T-cell (primary cell): ENCODE data around the gene TTLL11. TPM values are rescaled to one million over a fixed set of nuclear protein-coding genes. Genes with fewer than 3 reads are reported as not detected.

Experiments
- ATAC-seq, 4 experiments: fragments of 200-7000 bp in 3 of 4; fragments of 150-1000 bp in 1 of 4; cut with Tn5 transposase; replicated peaks in 1 of 4; 1 replicate in 3 of 4; 2 replicates in 1 of 4; pipeline ENCODE4 v1.10.0; 2021; ENCODE audit warnings: moderate library complexity in 3 of 4, mild to moderate bottlenecking in 2 of 4, moderate number of reproducible peaks in 1 of 4
- CTCF ChIA-PET, 2 donors: fragments of 300-600 bp; sonication (Branson Sonifier 250); formaldehyde crosslinking; loops; one replicate each; lab custom pipeline; 2022; ENCODE audit warnings: antibody characterized with exemption in 2 of 2; lab: Charles Lee
- POLR2A ChIA-PET, 2 donors: fragments of 300-600 bp; sonication (Branson Sonifier 250); formaldehyde crosslinking; loops; one replicate each; lab custom pipeline; 2022; ENCODE audit warnings: antibody characterized with exemption in 2 of 2; lab: Charles Lee
- DNase-seq, 35 experiments: peaks; one replicate each; pipeline versions ENCODE4 v3.0.0 to v3.0.0-alpha.2; 2013 to 2023
- H3K27ac ChIP-seq: one replicate; pipeline ENCODE4 v1.5.1; 2013; ENCODE audit warnings: low read length
- H3K27me3 ChIP-seq, 2 experiments: replicated peaks in 1 of 2; 1 replicate in 1 of 2; 2 replicates in 1 of 2; pipeline versions ENCODE4 v1.6.1 to v1.7.0; 2013; ENCODE audit warnings: low read length in 1 of 2, mixed read lengths in 1 of 2; ENCODE audit not compliant: control insufficient read depth in 2 of 2, insufficient read depth in 2 of 2; ENCODE audit errors: extremely low read depth in 1 of 2
- H3K36me3 ChIP-seq, 2 donors: 1 replicate in 1 of 2; 2 replicates in 1 of 2; pipeline versions ENCODE4 v1.6.1 to v1.7.0; 2013; ENCODE audit warnings: low read length in 1 of 2; ENCODE audit not compliant: control insufficient read depth in 2 of 2, insufficient read depth in 1 of 2; ENCODE audit errors: extremely low read depth in 1 of 2
- H3K4me1 ChIP-seq, 2 experiments: 1 replicate in 1 of 2; 2 replicates in 1 of 2; pipeline versions ENCODE4 v1.6.1 to v1.7.0; 2013; ENCODE audit warnings: low read length in 2 of 2, mixed read lengths in 1 of 2; ENCODE audit not compliant: insufficient read depth in 2 of 2, control insufficient read depth in 1 of 2; ENCODE audit errors: extremely low read depth in 1 of 2
- H3K4me3 ChIP-seq, 2 donors: 1 replicate in 1 of 2; 2 replicates in 1 of 2; pipeline versions ENCODE4 v1.5.1 to v1.7.0; 2013; ENCODE audit warnings: mild to moderate bottlenecking in 2 of 2, low read length in 1 of 2, moderate library complexity in 1 of 2; ENCODE audit not compliant: control insufficient read depth in 1 of 2; ENCODE audit errors: extremely low read depth in 1 of 2
- H3K9me3 ChIP-seq: 2 replicates; pipeline ENCODE4 v1.7.0; 2013
- H3K27ac Mint-ChIP-seq, 2 donors: one replicate each; pipeline ENCODE4 v1.8.0; 2020 to 2021; ENCODE audit warnings: mild to moderate bottlenecking in 2 of 2, mixed read lengths in 2 of 2
- H3K27me3 Mint-ChIP-seq, 2 donors: one replicate each; pipeline ENCODE4 v1.8.0; 2021 to 2022; ENCODE audit warnings: mixed read lengths in 2 of 2
- H3K36me3 Mint-ChIP-seq: one replicate; pipeline ENCODE4 v1.8.0; 2021; ENCODE audit warnings: mixed read lengths
- H3K4me1 Mint-ChIP-seq, 3 donors: one replicate each; pipeline ENCODE4 v1.8.0; 2020 to 2022; ENCODE audit warnings: mixed read lengths in 3 of 3, mild to moderate bottlenecking in 1 of 3
- H3K4me3 Mint-ChIP-seq, 3 donors: one replicate each; pipeline ENCODE4 v1.8.0; 2020 to 2022; ENCODE audit warnings: mild to moderate bottlenecking in 3 of 3, mixed read lengths in 3 of 3, moderate library complexity in 3 of 3
- H3K9me3 Mint-ChIP-seq, 3 donors: one replicate each; pipeline ENCODE4 v1.8.0; 2020 to 2022; ENCODE audit warnings: mixed read lengths in 3 of 3
- WGBS: methylation state at CpG from one replicate; pipeline ENCODE4 v1.1.5; 2013; ENCODE audit warnings: missing lambda C conversion rate; ENCODE audit not compliant: insufficient coverage; 5-methylcytosine and 5-hydroxymethylcytosine counted together
- total RNA-seq, 35 experiments: library from RNA in 6 of 35; stranded (reverse) in 6 of 35; fragments of 120-200 nt in 1 of 35; gene quantifications; one replicate each; pipeline versions ENCODE4 v1.2.1 to v1.2.4 and lab custom pipeline; 2013 to 2026

The TTLL11 gene
- total RNA-seq, 5 donors from 2014 or later (not counting 1 experiment from before 2014, with no cell fraction given) = 3.4 to 4.8 (median 4.6) TPM

DNA sequence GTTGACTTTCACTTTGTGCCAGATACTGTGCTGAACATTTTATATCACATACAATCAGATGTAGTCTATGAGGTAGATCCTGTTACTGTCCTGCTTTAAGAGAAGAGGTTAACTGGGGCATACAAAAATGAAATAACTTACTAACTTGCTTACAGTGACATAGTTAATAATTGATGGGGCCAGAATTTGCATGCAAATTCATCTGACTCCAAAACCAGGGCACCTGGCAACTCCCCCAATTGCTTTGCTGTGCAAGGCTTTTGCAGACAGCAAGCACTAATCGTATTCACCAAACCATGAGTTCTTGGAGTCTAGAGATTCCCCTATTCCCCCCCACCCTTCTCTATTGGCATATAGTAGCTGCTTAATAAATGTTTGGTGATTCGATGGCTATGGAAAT lies 155.9 kb downstream of the TTLL11 start:
- H3K27me3 Mint-ChIP-seq = no peaks in the 10 kb centered on the region
- H3K4me1 Mint-ChIP-seq = no peaks in the 10 kb centered on the region
- H3K4me3 Mint-ChIP-seq = no peak overlapping the region
- DNase-seq (no peak), ATAC-seq (no peak)
- no peaks in the 10 kb centered on the region for H3K36me3 Mint-ChIP-seq
- no peak overlapping the region for H3K27ac Mint-ChIP-seq
- Histone ChIP-seq H3K9me3 (no peaks in the 10 kb centered on the region), H3K27me3 (no peaks in the 10 kb centered on the region), H3K27ac (no peak overlapping the region), H3K4me1 (no peaks in the 10 kb centered on the region), H3K36me3 (no peaks in the 10 kb centered on the region), H3K4me3 (no peak overlapping the region)
- H3K9me3 Mint-ChIP-seq = no peaks in the 10 kb centered on the region
- no CpG with 5 or more reads among the region's 2 CpGs for WGBS
- CTCF ChIA-PET = no interaction called here
- POLR2A ChIA-PET = no interaction called here

- no peak overlapping the region for H3K27ac ChIP-seq
- no peaks in the 10 kb centered on the region for H3K27me3 ChIP-seq
- H3K36me3 ChIP-seq = no peaks in the 10 kb centered on the region
- DNase-seq = no peak
- Mint-ChIP-seq H3K36me3 (no peaks in the 10 kb centered on the region), H3K9me3 (no peaks in the 10 kb centered on the region), H3K4me3 (no peak overlapping the region), H3K27me3 (no peaks in the 10 kb centered on the region), H3K27ac (no peak overlapping the region), H3K4me1 (no peaks in the 10 kb centered on the region)
- ChIA-PET CTCF (no interaction called here), POLR2A (interaction anchor here in 1 of 2 donors (0.6 kb wide), 1 partner anchor 11 kb away, joined by 8 read pairs; no protein-coding TSS in a partner anchor)
- no peaks in the 10 kb centered on the region for H3K4me1 ChIP-seq
- 96% methylated on average over 8 of the region's 9 CpGs for WGBS
- no peak for ATAC-seq
- H3K9me3 ChIP-seq = no peaks in the 10 kb centered on the region
- H3K4me3 ChIP-seq = no peak overlapping the region
These were observed 157.4 kb downstream of the TTLL11 start for GRCh38 chr9:121935739-121936138.

DNA sequence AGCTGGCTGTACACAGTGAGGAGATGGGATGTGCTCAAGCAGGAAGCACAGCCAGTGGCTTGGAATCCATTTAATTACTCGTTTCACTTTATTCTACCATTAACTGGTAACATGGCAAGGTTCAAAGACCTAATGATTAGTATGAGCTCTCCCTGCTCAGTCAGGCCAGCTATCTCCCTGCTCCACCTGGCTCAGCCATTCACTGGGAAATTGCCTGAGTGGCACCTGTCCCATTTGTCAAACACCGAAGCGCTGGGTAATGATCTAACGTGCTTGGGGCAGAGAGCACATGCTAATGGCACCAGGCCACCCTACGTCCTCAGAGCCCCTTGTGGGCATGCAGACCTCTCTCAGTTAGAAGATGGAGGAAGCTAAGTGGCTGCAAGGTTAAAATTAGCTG lies 162.2 kb downstream of the TTLL11 start:
- CTCF ChIA-PET = no interaction called here
- Mint-ChIP-seq H3K27me3 (no peaks in the 10 kb centered on the region), H3K9me3 (no peaks in the 10 kb centered on the region)

GRCh38 chr9:121929893-121930875 lies 162.9 kb downstream of the TTLL11 start:
- POLR2A ChIA-PET = no interaction called here
- WGBS = 82% methylated on average over 6 of the region's 12 CpGs

More for the DNA sequence above, 162.2 kb downstream of the TTLL11 start:
- Histone ChIP-seq H3K27me3 (no peaks in the 10 kb centered on the region), H3K4me3 (no peak overlapping the region), H3K9me3 (no peaks in the 10 kb centered on the region), H3K36me3 (no peaks in the 10 kb centered on the region), H3K27ac (no peak overlapping the region), H3K4me1 (no peaks in the 10 kb centered on the region)
- ATAC-seq = no peak
- no peak for DNase-seq
- POLR2A ChIA-PET = no interaction called here
- Mint-ChIP-seq H3K36me3 (no peaks in the 10 kb centered on the region), H3K4me1 (no peaks in the 10 kb centered on the region), H3K4me3 (no peak overlapping the region), H3K27ac (no peak overlapping the region)
- WGBS = 85% methylated on average over 5 of the region's 5 CpGs

GRCh38 chr9:121927636-121928035 lies 165.5 kb downstream of the TTLL11 start:
- H3K27ac ChIP-seq = no peak overlapping the region
- H3K27me3 ChIP-seq = no peaks in the 10 kb centered on the region
- no peak overlapping the region for H3K27ac Mint-ChIP-seq
- DNase-seq (no peak), ATAC-seq (no peak)
- H3K4me3 ChIP-seq = no peak overlapping the region
- H3K36me3 ChIP-seq = no peaks in the 10 kb centered on the region
- no peak overlapping the region for H3K4me3 Mint-ChIP-seq
- ChIA-PET POLR2A (no interaction called here), CTCF (no interaction called here)
- no CpG with 5 or more reads among the region's 1 CpG for WGBS
- no peaks in the 10 kb centered on the region for H3K27me3 Mint-ChIP-seq
- no peaks in the 10 kb centered on the region for H3K4me1 ChIP-seq
- no peaks in the 10 kb centered on the region for H3K36me3 Mint-ChIP-seq
- H3K9me3 Mint-ChIP-seq = no peaks in the 10 kb centered on the region
- H3K9me3 ChIP-seq = no peaks in the 10 kb centered on the region
- no peaks in the 10 kb centered on the region for H3K4me1 Mint-ChIP-seq

More at GRCh38 chr9:121929893-121930875, 162.9 kb downstream of the TTLL11 start:
- Histone ChIP-seq H3K36me3 (no peaks in the 10 kb centered on the region), H3K4me1 (no peaks in the 10 kb centered on the region), H3K27me3 (no peaks in the 10 kb centered on the region), H3K4me3 (no peak overlapping the region), H3K9me3 (no peaks in the 10 kb centered on the region), H3K27ac (no peak overlapping the region)
- H3K27ac Mint-ChIP-seq = no peak overlapping the region
- H3K4me1 Mint-ChIP-seq = no peaks in the 10 kb centered on the region
- H3K4me3 Mint-ChIP-seq = no peak overlapping the region
- no peaks in the 10 kb centered on the region for H3K9me3 Mint-ChIP-seq
- no peaks in the 10 kb centered on the region for H3K36me3 Mint-ChIP-seq
- CTCF ChIA-PET = no interaction called here
- DNase-seq (no peak), ATAC-seq (no peak)
- H3K27me3 Mint-ChIP-seq = no peaks in the 10 kb centered on the region

- Histone ChIP-seq H3K27me3 (no peaks in the 10 kb centered on the region), H3K27ac (no peak overlapping the region), H3K4me1 (no peaks in the 10 kb centered on the region), H3K9me3 (no peaks in the 10 kb centered on the region), H3K36me3 (no peaks in the 10 kb centered on the region), H3K4me3 (no peak overlapping the region)
- Mint-ChIP-seq H3K27me3 (no peaks in the 10 kb centered on the region), H3K36me3 (no peaks in the 10 kb centered on the region), H3K27ac (no peak overlapping the region), H3K4me1 (no peaks in the 10 kb centered on the region), H3K4me3 (no peak overlapping the region), H3K9me3 (no peaks in the 10 kb centered on the region)
- DNase-seq (no peak), ATAC-seq (no peak)
- WGBS = no CpG with 5 or more reads among the region's 5 CpGs
- ChIA-PET POLR2A (no interaction called here), CTCF (no interaction called here)
These were observed 166.0 kb downstream of the TTLL11 start for GRCh38 chr9:121927081-121927480.
